CD4-positive, alpha-beta T cell treated with Interleukin-17A for 4 hours (primary cell): ENCODE results near the gene ABCB9.
"Not testable (repeated sequence)": the region's sequence is repeated elsewhere in the genome, so short reads cannot be mapped to it uniquely, and the experiment has no call there.

ENCODE experiments used
- DNase-seq: peaks from one replicate; pipeline ENCODE4 v3.0.0-alpha.2; 2020; ENCODE audit warnings: mixed read lengths

ABCB9 gene

DNA sequence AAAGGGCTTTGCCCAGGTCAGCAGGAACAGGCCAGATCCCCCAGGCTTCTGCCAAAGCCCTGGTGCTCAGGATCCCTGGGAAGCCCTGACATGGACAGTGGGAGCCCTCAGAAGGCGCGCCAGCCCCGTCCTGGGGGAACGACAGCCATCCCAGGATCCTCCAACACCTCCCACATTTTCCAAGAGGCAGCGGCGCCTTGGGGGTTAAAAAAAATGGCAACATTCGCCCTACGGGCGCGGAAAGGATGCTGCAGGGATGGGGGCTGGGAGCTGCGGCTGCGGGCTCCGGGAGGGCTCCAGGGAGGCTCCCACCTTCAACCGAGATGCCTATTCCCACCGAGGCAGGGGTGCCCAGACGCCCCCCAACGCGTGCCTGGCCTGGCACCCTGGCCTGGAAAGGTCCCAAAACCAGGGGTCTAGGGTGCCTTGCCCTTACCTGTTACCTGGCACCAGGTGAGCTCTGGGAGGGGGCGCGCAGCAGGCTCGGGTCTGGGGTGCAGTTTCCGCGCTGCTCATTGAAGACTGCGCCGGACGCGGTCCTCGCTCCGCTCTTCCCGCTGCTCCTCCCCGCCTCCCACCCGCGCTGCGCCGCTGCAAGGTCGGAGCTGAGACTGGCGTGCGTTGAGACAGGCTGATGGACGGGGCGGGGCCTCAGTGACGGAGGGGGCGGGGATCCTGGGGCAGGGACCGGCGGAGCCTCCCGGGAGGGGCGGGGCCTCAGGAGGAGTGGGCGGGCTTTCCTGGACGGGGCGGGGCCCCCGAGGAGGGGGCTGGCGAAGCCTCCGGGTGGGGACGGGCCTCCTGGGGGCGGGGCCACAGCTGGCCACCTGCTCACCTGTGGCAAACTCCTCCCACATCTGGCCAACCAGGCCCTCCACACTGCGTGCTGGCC lies at the start of gene ABCB9:
TSS of gene ABCB9 (minus strand) at position 613 of the 892 bp plus-strand sequence. CDS start 6,228 bp downstream, outside the sequence.
- DNase-seq, result peak; percentile 99

DNA sequence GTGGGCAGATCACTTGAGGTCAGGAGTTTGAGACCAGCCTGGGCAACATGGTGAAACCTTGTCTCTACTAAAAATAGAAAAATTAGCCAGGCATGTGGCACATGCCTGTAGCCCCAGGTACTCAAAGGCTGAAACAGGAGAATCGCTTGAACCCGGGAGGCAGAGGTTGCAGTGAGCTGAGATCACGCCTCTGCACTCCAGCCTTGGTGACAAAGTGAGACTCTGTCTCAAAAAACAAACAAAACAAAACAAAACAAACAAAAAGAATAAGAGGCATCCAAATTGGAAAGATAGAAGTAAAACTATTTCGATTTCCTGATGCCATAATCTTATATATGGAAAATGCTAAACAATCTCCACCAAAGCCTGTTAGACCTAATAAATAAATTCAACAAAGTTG lies 48.2 kb upstream of the ABCB9 start:
- not testable (repeated sequence) for DNase-seq

- DNase-seq, result no peak
Observed at GRCh38 chr12:123013185-123014095, 47.2 kb upstream of the ABCB9 start.

DNA sequence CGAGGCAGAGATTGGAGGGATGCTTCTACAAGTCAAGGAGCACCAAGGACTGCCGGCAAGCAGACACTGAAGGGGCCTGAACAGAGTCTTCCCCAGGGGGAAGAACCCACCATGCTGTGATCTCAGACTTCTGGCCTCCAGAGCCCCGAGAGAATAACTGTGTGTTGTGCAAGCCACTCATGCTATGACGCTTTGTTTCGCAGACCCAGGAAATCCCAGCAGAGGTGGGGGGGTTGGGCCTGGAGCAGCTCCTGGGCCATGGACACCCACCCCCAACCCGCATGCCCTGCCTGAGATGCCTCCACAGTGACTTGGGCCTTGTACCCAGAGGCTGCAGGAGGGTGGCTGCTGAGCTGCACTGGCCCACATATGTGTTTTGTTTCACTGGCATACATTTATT lies 45.4 kb upstream of the ABCB9 start:
- DNase-seq, result no peak

DNA sequence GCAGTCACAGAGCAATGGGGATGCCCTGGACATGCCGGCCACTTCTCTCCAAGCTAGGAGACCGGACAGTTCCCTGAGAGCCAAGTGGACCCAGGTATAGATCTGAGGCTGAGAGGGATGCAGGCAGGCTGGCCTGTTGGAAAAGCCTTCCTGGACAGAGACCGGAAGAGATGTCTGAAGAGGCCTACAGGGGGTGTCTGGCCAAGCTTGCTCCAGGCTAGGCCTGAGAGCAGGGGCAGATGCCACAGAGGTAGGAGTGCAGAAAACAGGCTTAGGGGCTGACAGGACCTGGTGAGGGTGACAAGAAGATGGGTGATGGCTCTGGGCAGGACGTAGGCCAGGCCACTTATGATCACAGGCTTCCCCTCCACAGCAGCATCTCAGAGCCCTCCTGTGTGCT lies 44.4 kb upstream of the ABCB9 start:
- no peak for DNase-seq

- DNase-seq, result no peak
Observed at GRCh38 chr12:123010110-123010509, 43.8 kb upstream of the ABCB9 start.

- DNase-seq, result no peak
Observed at GRCh38 chr12:123006977-123007376, 40.7 kb upstream of the ABCB9 start.

GRCh38 chr12:123005081-123005626 lies 38.9 kb upstream of the ABCB9 start:
- no peak for DNase-seq

GRCh38 chr12:123004287-123004686 lies 38.0 kb upstream of the ABCB9 start:
- DNase-seq, result no peak

GRCh38 chr12:123003257-123003656 lies 37.0 kb upstream of the ABCB9 start:
- DNase-seq, result no peak

DNA sequence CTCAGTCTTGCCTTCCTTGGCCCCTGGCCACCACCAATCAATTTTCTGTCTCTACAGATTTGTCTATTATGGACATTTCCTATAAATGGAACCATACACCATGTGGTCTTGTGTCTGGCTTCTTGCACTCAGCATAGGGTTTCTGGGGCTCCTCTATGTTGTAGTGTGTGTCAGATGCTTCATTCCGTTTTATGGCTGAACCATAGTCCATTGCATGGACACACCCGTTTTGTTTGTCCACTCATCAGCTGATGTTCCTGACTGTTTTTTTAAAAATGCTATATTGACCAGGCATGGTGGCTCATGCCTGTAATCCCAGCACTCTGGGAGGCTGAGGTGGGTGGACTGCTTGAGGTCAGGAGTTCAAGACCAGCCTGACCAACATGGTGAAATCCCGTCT lies 35.2 kb upstream of the ABCB9 start:
- DNase-seq, result no peak

- no peak for DNase-seq
Observed at GRCh38 chr12:123000578-123000977, 34.3 kb upstream of the ABCB9 start.

DNA sequence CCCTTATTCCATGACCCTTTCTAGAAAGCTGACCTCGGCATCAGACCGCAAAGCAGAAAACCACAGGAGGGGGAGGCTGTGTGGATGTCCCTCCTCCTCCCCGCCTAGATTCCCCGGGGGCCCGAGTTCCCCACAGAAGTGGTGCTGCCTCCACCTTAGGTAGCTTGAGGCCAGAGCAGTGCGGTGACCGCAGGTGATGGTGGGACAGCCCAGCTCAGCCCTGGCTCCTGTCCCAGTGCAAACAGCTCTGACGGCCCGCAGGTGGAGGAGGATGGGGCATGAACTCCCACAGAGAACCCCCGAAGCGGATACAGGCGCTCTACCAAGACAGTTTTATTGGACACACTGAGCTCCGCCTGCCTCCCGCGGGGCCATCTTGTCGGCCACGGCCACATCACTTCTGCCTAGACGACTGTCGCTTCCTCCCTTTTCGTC lies 33.7 kb upstream of the ABCB9 start:
- DNase-seq, result no peak

DNA sequence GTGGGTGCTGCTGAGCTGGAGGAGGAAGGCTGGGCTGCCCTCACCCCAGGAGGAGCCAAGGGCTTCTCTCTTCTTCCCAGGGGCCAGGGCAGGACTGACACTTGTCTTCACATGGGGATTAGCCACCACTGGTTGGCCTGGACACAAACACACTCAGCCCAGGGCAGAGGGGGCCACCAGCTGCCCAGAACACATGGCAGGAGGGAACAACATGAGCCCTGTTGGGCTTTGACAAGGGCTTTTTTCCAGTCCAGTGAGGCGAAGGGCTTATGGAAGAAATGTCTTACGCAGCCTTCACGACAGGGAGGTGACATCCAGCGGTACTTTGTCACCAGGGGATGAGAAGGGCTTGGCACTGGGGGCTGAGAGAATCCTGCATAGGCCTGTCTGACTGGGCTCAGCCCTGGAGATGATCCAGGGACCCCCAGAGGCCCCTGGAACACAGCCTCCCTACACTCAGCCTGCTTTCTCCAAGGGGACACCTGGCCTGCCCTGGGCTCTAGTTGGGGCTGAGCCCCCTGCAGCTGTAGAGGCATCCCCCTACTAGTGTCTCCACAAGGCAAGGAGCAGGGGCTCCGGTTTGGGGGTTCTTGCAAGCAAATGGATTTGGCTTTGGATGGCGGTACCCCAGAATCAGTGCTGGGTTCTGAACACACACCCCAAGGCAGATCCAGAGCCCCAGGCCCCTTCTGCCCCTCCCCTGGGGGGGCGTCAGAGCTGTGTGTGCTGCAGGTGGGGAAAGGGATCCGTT lies 33.1 kb upstream of the ABCB9 start:
- DNase-seq, result no peak

GRCh38 chr12:122998316-122998715 lies 32.1 kb upstream of the ABCB9 start:
- no peak for DNase-seq

- no peak for DNase-seq
Observed at GRCh38 chr12:122997343-122998250, 31.3 kb upstream of the ABCB9 start.

GRCh38 chr12:122996621-122997342 lies 30.5 kb upstream of the ABCB9 start:
- no peak for DNase-seq

- DNase-seq, result no peak
Observed at GRCh38 chr12:122996188-122996601, 29.9 kb upstream of the ABCB9 start.

- no peak for DNase-seq
Observed at GRCh38 chr12:122995503-122996187, 29.4 kb upstream of the ABCB9 start.
